Lung (tissue), 12 donors: ENCODE results near the gene IGSF23. TPM values are rescaled to one million over a fixed set of nuclear protein-coding genes. Genes with fewer than 3 reads are reported as not detected.

ENCODE experiments used
- ATAC-seq: fragments of 200-7000 bp; cut with Tn5 transposase; one replicate; pipeline ENCODE4 v1.9.1; 2020; ENCODE audit warnings: moderate number of reproducible peaks; ENCODE audit not compliant: insufficient read depth, low FRiP score
- DNase-seq, 3 donors: peaks; one replicate each; pipeline ENCODE4 v3.0.0-alpha.2; 2013 to 2017
- H3K27ac ChIP-seq, 2 donors: one replicate each; pipeline ENCODE4 v1.5.1; 2013; ENCODE audit warnings: mild to moderate bottlenecking in 2 of 2, moderate library complexity in 2 of 2, control low read depth in 1 of 2, inconsistent platforms in 1 of 2, low read depth in 1 of 2, low read length in 1 of 2
- H3K27me3 ChIP-seq, 3 donors: one replicate each; pipeline ENCODE4 v1.5.1; 2013; ENCODE audit warnings: low read length in 2 of 3; ENCODE audit not compliant: control insufficient read depth in 3 of 3, insufficient read depth in 3 of 3
- H3K36me3 ChIP-seq, 4 donors: one replicate each; pipeline ENCODE4 v1.5.1; 2013; ENCODE audit warnings: low read length in 4 of 4, mild to moderate bottlenecking in 1 of 4, moderate library complexity in 1 of 4; ENCODE audit not compliant: control insufficient read depth in 4 of 4, insufficient read depth in 4 of 4
- H3K4me1 ChIP-seq, 5 donors: one replicate each; pipeline ENCODE4 v1.5.1; 2013; ENCODE audit warnings: low read length in 5 of 5, mild to moderate bottlenecking in 2 of 5, moderate library complexity in 1 of 5; ENCODE audit not compliant: control insufficient read depth in 5 of 5, insufficient read depth in 5 of 5
- H3K4me3 ChIP-seq: one replicate; pipeline ENCODE4 v1.5.1; 2013; ENCODE audit warnings: mild to moderate bottlenecking, control low read depth, moderate library complexity
- H3K9ac ChIP-seq, 2 donors: one replicate each; pipeline ENCODE4 v1.5.1; 2013; ENCODE audit warnings: low read length in 2 of 2, control low read depth in 1 of 2; ENCODE audit not compliant: insufficient read depth in 1 of 2
- H3K9me3 ChIP-seq, 4 donors: one replicate each; pipeline ENCODE4 v1.5.1; 2013; ENCODE audit warnings: low read length in 3 of 4, mild to moderate bottlenecking in 1 of 4, moderate library complexity in 1 of 4; ENCODE audit not compliant: control insufficient read depth in 4 of 4, insufficient read depth in 3 of 4
- CTCF ChIP-seq: IDR thresholded peaks from 2 replicates; pipeline ENCODE4 v1.5.1; 2012; ENCODE audit warnings: mild to moderate bottlenecking; ENCODE audit errors: control extremely low read depth, extremely low read depth
- WGBS, 2 donors: extraction: QIAGEN DNeasy Blood & Tissue Kit; methylation state at CpG; one replicate each; pipeline ENCODE4 v1.1.7; 2013; 5-methylcytosine and 5-hydroxymethylcytosine counted together
- polyA plus RNA-seq, 2 donors: library from polyadenylated mRNA; stranded (reverse); fragments of 200-250 nt; gene quantifications; one replicate each; pipeline ENCODE4 v1.2.1, GENCODE V29; 2013
- total RNA-seq, 2 donors: library from RNA; depleted of rRNA in 1 of 2; stranded (reverse); fragments of >200 nt in 1 of 2; gene quantifications; one replicate each; pipeline ENCODE4 v1.2.1, GENCODE V29; 2014 to 2021
- donor health status: control.
- donor health status: control.
- donor health status: Bipolar disorder and iron deficiency.
- donor health status: healthy.
- donor health status: DM: yes; HTN: yes; CAD: no.

IGSF23 gene
- total and polyA plus RNA-seq, 4 donors, result not detected

- DNase-seq (no peak), ATAC-seq (no peak)
- H3K36me3 ChIP-seq, result no peaks in the 10 kb centered on the region
- no peak overlapping the region for H3K27ac ChIP-seq
- no peaks in the 10 kb centered on the region for H3K27me3 ChIP-seq
- no peak overlapping the region for H3K4me3 ChIP-seq
- WGBS, 2 donors, result 55 to 60% methylated on average over 3 of the region's 3 CpGs
- H3K4me1 ChIP-seq, result peaks cover 0 to 6% (median 3%) of the 10 kb centered on the region in 5 donors
- no peaks in the 10 kb centered on the region for H3K9me3 ChIP-seq
- no peak for TF ChIP-seq CTCF
- H3K9ac ChIP-seq, result no peak overlapping the region
These were observed 27.2 kb downstream of the IGSF23 start for GRCh38 chr19:44640518-44640917.

- ATAC-seq, result no peak
- Histone ChIP-seq H3K27me3 (no peaks in the 10 kb centered on the region), H3K36me3 (no peaks in the 10 kb centered on the region), H3K4me3 (no peak overlapping the region), H3K27ac (no peak overlapping the region), H3K9ac (no peak overlapping the region), H3K4me1 (peaks cover 0 to 6% (median 3%) of the 10 kb centered on the region in 5 donors), H3K9me3 (no peaks in the 10 kb centered on the region)
- no peak for DNase-seq
- TF ChIP-seq CTCF, result no peak
- WGBS, 2 donors, result 92 to 94% methylated on average over 9 of the region's 9 CpGs
These were observed 28.3 kb downstream of the IGSF23 start for GRCh38 chr19:44641501-44642265.

GRCh38 chr19:44642377-44642776, 29.0 kb downstream of the IGSF23 start:
- H3K27ac ChIP-seq, result no peak overlapping the region
- H3K4me1 ChIP-seq, result peaks cover 0 to 12% (median 3%) of the 10 kb centered on the region in 5 donors
- WGBS, 2 donors, result 48 to 64% methylated on average over 1 of the region's 1 CpG
- no peaks in the 10 kb centered on the region for H3K9me3 ChIP-seq
- H3K9ac ChIP-seq, result no peak overlapping the region
- no peak for ATAC-seq
- H3K36me3 ChIP-seq, result peaks cover 0 to 4% (median 0%) of the 10 kb centered on the region in 4 donors
- TF ChIP-seq CTCF, result no peak
- no peak overlapping the region for H3K4me3 ChIP-seq
- no peak for DNase-seq
- no peaks in the 10 kb centered on the region for H3K27me3 ChIP-seq
